Panc1 (cell line): ENCODE measurements around the gene ZG16. TPM values are rescaled to one million over a fixed set of nuclear protein-coding genes. Genes with fewer than 3 reads are reported as not detected.

Experiments
- ATAC-seq: fragments of 200-7000 bp; cut with Tn5 transposase; 2 replicates; pipeline ENCODE4 v1.9.1; 2020; ENCODE audit warnings: mild to moderate bottlenecking, moderate library complexity
- BruUV-seq: library from RNA; stranded (reverse); fragments of 400-500 nt; replicated peaks from 2 replicates; lab custom pipeline; 2021; lab: Mats Ljungman, UMichigan
- CTCF ChIA-PET: fragments of 300-600 bp; sonication (Branson Sonifier 250); formaldehyde crosslinking; loops from one replicate; lab custom pipeline; 2022; ENCODE audit warnings: antibody characterized with exemption; lab: Charles Lee
- POLR2A ChIA-PET: fragments of 300-600 bp; sonication (Branson Sonifier 250); formaldehyde crosslinking; loops from one replicate; lab custom pipeline; 2022; ENCODE audit warnings: antibody characterized with exemption; lab: Charles Lee
- DNase-seq: peaks from one replicate; pipeline ENCODE4 v3.0.0-alpha.2; 2010; ENCODE audit warnings: low read depth, low spot score
- H3K27ac ChIP-seq: 2 replicates; pipeline ENCODE4 v1.5.1; 2011; ENCODE audit warnings: mild to moderate bottlenecking, low read length, inconsistent platforms
- H3K27me3 ChIP-seq: fragments of 200-500 bp; sonication (Bioruptor generic); 2 replicates; pipeline ENCODE4 v1.6.0; 2014; ENCODE audit warnings: low read length, inconsistent platforms; ENCODE audit not compliant: control insufficient read depth, insufficient read depth
- H3K36me3 ChIP-seq: fragments of 200-500 bp; sonication (Bioruptor generic); 2 replicates; pipeline ENCODE4 v1.5.1; 2014; ENCODE audit warnings: inconsistent platforms, mild to moderate bottlenecking, low read length, moderate library complexity; ENCODE audit not compliant: control insufficient read depth, insufficient read depth
- H3K4me1 ChIP-seq: 2 replicates; pipeline ENCODE4 v1.5.1; 2011; ENCODE audit warnings: inconsistent platforms, mild to moderate bottlenecking, low read length, moderate library complexity; ENCODE audit not compliant: control insufficient read depth, insufficient read depth
- H3K4me3 ChIP-seq, 2 experiments: 2 replicates each; pipeline ENCODE4 v1.5.1; 2011 to 2012; ENCODE audit warnings: low read depth in 2 of 2, low read length in 2 of 2, mild to moderate bottlenecking in 2 of 2, inconsistent platforms in 1 of 2, moderate library complexity in 1 of 2
- H3K9me3 ChIP-seq: fragments of 200-500 bp; sonication (Bioruptor generic); 2 replicates; pipeline ENCODE4 v1.5.1; 2014; ENCODE audit warnings: low read depth, mild to moderate bottlenecking, inconsistent platforms, low read length, moderate library complexity; ENCODE audit not compliant: control insufficient read depth, insufficient read depth
- CTCF ChIP-seq: fragments of 450-650 bp; IDR thresholded peaks from 2 replicates; pipeline ENCODE4 v1.5.1; 2017; ENCODE audit warnings: mild to moderate bottlenecking
- POLR2AphosphoS5 ChIP-seq: IDR thresholded peaks from 2 replicates; pipeline ENCODE4 v1.6.1; 2012; ENCODE audit warnings: mild to moderate bottlenecking, low read depth, low read length, moderate library complexity
- REST ChIP-seq, 2 experiments: IDR thresholded peaks; 2 replicates each; pipeline ENCODE4 v1.6.1; 2011 to 2012; ENCODE audit warnings: low read depth in 2 of 2, control low read depth in 1 of 2, low read length in 1 of 2, mild to moderate bottlenecking in 1 of 2, moderate library complexity in 1 of 2; ENCODE audit not compliant: insufficient read depth in 1 of 2
- SIN3A ChIP-seq: IDR thresholded peaks from 2 replicates; pipeline ENCODE4 v1.6.1; 2012; ENCODE audit warnings: low read depth, mild to moderate bottlenecking, low read length, moderate library complexity, borderline replicate concordance; ENCODE audit not compliant: insufficient read depth
- TCF7L2 ChIP-seq: IDR thresholded peaks from 2 replicates; pipeline ENCODE4 v1.6.1; 2011; ENCODE audit warnings: mild to moderate bottlenecking, low read depth, low read length, inconsistent platforms
- in situ Hi-C: cut with HindIII; loops from 2 replicates; pipeline ENCODE4 v1.10.0; 2016; ENCODE audit warnings: low sequenced_read_pairs, low pct_unique_long_range_greater_than_20kb
- intact Hi-C: fragments of 100-400 bp; cut with micrococcal nuclease; formaldehyde crosslinking; loops from one replicate; pipeline ENCODE4 v1.10.0; 2022; ENCODE audit not compliant: unreplicated experiment
- total RNA-seq: library from RNA; stranded (reverse); gene quantifications from one replicate; pipeline ENCODE4 v1.2.1, GENCODE V29; 2021; ENCODE audit not compliant: unreplicated experiment

ZG16 gene
- total RNA-seq, 1 experiment from 2014 or later = not detected

GRCh38 chr16:29805232-29806098 is 27.4 kb downstream of the ZG16 start:
- H3K4me3 ChIP-seq = peak overlapping the region; percentile 57 to 69
- in situ Hi-C loops = no loop called here
- peaks cover 28% of the 10 kb centered on the region for H3K4me1 ChIP-seq
- DNase-seq = no peak
- ChIA-PET CTCF (no interaction called here), POLR2A (interaction anchor here (0.7 kb wide), 1 partner anchor 15 kb away, joined by 4 read pairs; no protein-coding TSS in a partner anchor)
- H3K9me3 ChIP-seq = no peaks in the 10 kb centered on the region
- TF ChIP-seq SIN3A (peak; percentile 95; the same call in 1 of the 2 replicates), TCF7L2 (no peak), REST (IDR thresholded peaks at IDR 0.05; ENCODE audit: insufficient read depth in 1 of 2, low read depth in 2 of 2, low read length in 1 of 2) (peak in 1 of 2 experiments; percentile 31; a peak in 1 of 4 replicates), CTCF (no peak), POLR2AphosphoS5 (peak; percentile 92)
- H3K36me3 ChIP-seq = peaks cover 12% of the 10 kb centered on the region
- H3K27me3 ChIP-seq = no peaks in the 10 kb centered on the region
- peak; percentile 69 for ATAC-seq
- peak overlapping the region; percentile 97 for H3K27ac ChIP-seq
- no TSS peak for BruUV-seq
- intact Hi-C loops = no loop called here

GRCh38 chr16:29806099-29806579 is 28.1 kb downstream of the ZG16 start, which contains the start of gene MAZ:
TSS of gene MAZ (plus strand) at chr16:29806529. CDS start at chr16:29806702, 173 bp downstream.
- Histone ChIP-seq H3K36me3 (peaks cover 11% of the 10 kb centered on the region), H3K4me3 (peak within 1 kb of the TSS; percentile 83 to 89), H3K27ac (peak within 1 kb of the TSS; percentile 97), H3K9me3 (no peaks in the 10 kb centered on the region), H3K4me1 (peaks cover 33% of the 10 kb centered on the region), H3K27me3 (no peaks in the 10 kb centered on the region)
- ChIA-PET POLR2A (interaction anchor here (0.7 kb wide), 1 partner anchor 16 kb away, joined by 4 read pairs; no protein-coding TSS in a partner anchor), CTCF (no interaction called here)
- BruUV-seq = no TSS peak
- peak; percentile 5 for ATAC-seq
- in situ Hi-C loops = no loop called here
- DNase-seq = no peak
- intact Hi-C loops = no loop called here
- TF ChIP-seq SIN3A (no peak), TCF7L2 (no peak), CTCF (no peak), REST (IDR thresholded peaks at IDR 0.05; ENCODE audit: insufficient read depth in 1 of 2, low read depth in 2 of 2, low read length in 1 of 2) (no peak), POLR2AphosphoS5 (no peak)
